Smooth muscle cell (in vitro differentiated cells): ENCODE data around the gene GCN1. TPM values are rescaled to one million over a fixed set of nuclear protein-coding genes. Genes with fewer than 3 reads are reported as not detected.
"Not testable (repeated sequence)": the region's sequence is repeated elsewhere in the genome, so short reads cannot be mapped to it uniquely, and the experiment has no call there.

ENCODE experiments used
- DNase-seq: peaks from one replicate; lab custom pipeline; 2025; ENCODE audit not compliant: unreplicated experiment; lab: John Stamatoyannopoulos, UW
- H2AFZ ChIP-seq: fragments of 200-600 bp; sonication (generic); 2 replicates; pipeline ENCODE4 v1.6.0; 2016; ENCODE audit warnings: antibody characterized with exemption, low read depth, mild to moderate bottlenecking
- H3F3A ChIP-seq: fragments of 200-600 bp; sonication (generic); 2 replicates; pipeline ENCODE4 v1.6.0; 2017; ENCODE audit warnings: antibody characterized with exemption, low read depth
- H3K27ac ChIP-seq: fragments of 200-600 bp; sonication (generic); 2 replicates; pipeline ENCODE4 v1.5.1; 2016; ENCODE audit warnings: low read depth, mild to moderate bottlenecking
- H3K27me3 ChIP-seq: fragments of 200-600 bp; sonication (generic); 2 replicates; pipeline ENCODE4 v1.6.1; 2016; ENCODE audit warnings: low read depth, mild to moderate bottlenecking
- H3K36me3 ChIP-seq: fragments of 200-600 bp; sonication (generic); 2 replicates; pipeline ENCODE4 v1.5.1; 2016; ENCODE audit warnings: low read depth
- H3K4me1 ChIP-seq: fragments of 200-600 bp; sonication (generic); 2 replicates; pipeline ENCODE4 v1.5.1; 2016; ENCODE audit warnings: low read depth
- H3K4me2 ChIP-seq: fragments of 200-600 bp; sonication (generic); 2 replicates; pipeline ENCODE4 v1.6.0; 2016; ENCODE audit warnings: mild to moderate bottlenecking
- H3K4me3 ChIP-seq: fragments of 200-600 bp; sonication (generic); 2 replicates; pipeline ENCODE4 v1.5.1; 2016; ENCODE audit warnings: mild to moderate bottlenecking
- H3K79me2 ChIP-seq: fragments of 200-600 bp; sonication (generic); 2 replicates; pipeline ENCODE4 v1.6.0; 2016; ENCODE audit warnings: low read depth, mild to moderate bottlenecking
- H3K9ac ChIP-seq: fragments of 200-600 bp; sonication (generic); 2 replicates; pipeline ENCODE4 v1.6.0; 2016; ENCODE audit warnings: low read depth
- H3K9me3 ChIP-seq: fragments of 200-600 bp; sonication (generic); replicated peaks from 2 replicates; pipeline ENCODE4 v1.5.1; 2016; ENCODE audit warnings: low read depth
- H4K20me1 ChIP-seq: fragments of 200-600 bp; sonication (generic); 2 replicates; pipeline ENCODE4 v1.6.0; 2016; ENCODE audit warnings: low read depth
- CTCF ChIP-seq: fragments of 200-600 bp; sonication (generic); IDR thresholded peaks from 2 replicates; pipeline ENCODE4 v1.5.1; 2017; ENCODE audit warnings: borderline replicate concordance, mild to moderate bottlenecking, antibody characterized with exemption; ENCODE audit not compliant: insufficient read depth, poor library complexity, severe bottlenecking
- WGBS: methylation state at CpG from one replicate; pipeline ENCODE4 v1.1.7; 2016; ENCODE audit warnings: low lambda C conversion rate; 5-methylcytosine and 5-hydroxymethylcytosine counted together
- polyA plus RNA-seq: library from polyadenylated mRNA; unstranded; fragments of >200 nt; fragmentation: Nextera tagmentation; extraction: Ambion mirVana; gene quantifications from 2 replicates; pipeline ENCODE4 v1.2.1, GENCODE V29; 2016
- total RNA-seq: library from RNA; depleted of rRNA; stranded (reverse); fragments of >200 nt; gene quantifications from 2 replicates; pipeline ENCODE4 v1.2.3, GENCODE V29; 2014

GCN1 gene
- total and polyA plus RNA-seq, 2 experiments from 2014 or later: 31.6 to 44.3 TPM

DNA sequence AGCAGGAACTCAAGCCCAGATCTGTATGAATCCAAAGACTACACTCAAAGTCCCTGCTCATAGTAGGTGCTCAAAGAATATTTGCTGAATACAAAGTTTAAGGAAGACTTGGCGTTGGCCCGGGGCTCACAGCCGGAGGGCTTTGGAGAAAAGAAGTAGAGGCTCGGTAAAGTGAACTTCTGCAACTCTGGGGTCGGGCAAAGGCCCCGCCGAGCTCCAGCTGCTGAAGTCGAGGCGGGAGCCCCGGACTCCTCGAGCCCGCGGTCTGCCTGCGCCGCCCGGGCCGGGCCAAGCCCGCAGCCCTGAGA, 335 bp downstream of the GCN1 start:
- peaks cover 17% of the 10 kb centered on the region for H3K4me1 ChIP-seq
- peaks cover 9% of the 10 kb centered on the region for H3F3A ChIP-seq
- H2AFZ ChIP-seq: peak overlapping the region; percentile 17
- no peak for DNase-seq
- no peaks in the 10 kb centered on the region for H3K9me3 ChIP-seq
- peak overlapping the region; percentile 89 for H3K4me2 ChIP-seq
- peaks cover 52% of the 10 kb centered on the region for H4K20me1 ChIP-seq
- H3K27ac ChIP-seq: peak overlapping the region; percentile 88
- H3K27me3 ChIP-seq: no peaks in the 10 kb centered on the region
- WGBS: 1% methylated on average over 15 of the region's 18 CpGs
- peak overlapping the region; percentile 79 for H3K4me3 ChIP-seq
- peak overlapping the region; percentile 79 for H3K9ac ChIP-seq
- no peak for TF ChIP-seq CTCF
- peaks cover 79% of the 10 kb centered on the region for H3K79me2 ChIP-seq
- H3K36me3 ChIP-seq: peaks cover 3% of the 10 kb centered on the region

DNA sequence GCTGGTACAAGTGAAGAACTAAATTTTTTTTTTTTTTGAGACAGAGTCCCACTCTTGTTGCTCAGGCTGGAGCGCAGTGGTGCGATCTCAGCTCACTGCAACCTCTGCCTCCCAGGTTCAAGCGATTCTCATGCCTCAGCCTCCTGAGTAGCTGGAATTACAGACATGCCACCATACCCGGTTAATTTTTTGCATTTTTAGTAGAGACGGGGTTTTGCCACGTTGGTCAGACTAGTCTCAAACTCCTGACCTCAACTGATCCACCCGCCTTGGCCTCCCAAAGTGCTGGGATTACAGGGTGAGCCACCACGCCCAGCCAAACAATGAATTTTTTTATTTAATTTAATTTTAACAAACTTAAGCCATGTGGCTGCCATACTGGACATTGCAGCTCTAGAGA, 1.2 kb downstream of the GCN1 start:
- not testable (repeated sequence) for H3F3A ChIP-seq, H2AFZ ChIP-seq, H3K9me3 ChIP-seq, H3K27me3 ChIP-seq, DNase-seq, H3K36me3 ChIP-seq
- Histone ChIP-seq H4K20me1 (peaks cover 50% of the 10 kb centered on the region), H3K79me2 (peaks cover 75% of the 10 kb centered on the region), H3K9ac (peak overlapping the region; percentile 79), H3K4me1 (peaks cover 14% of the 10 kb centered on the region), H3K4me2 (peak overlapping the region; percentile 89), H3K27ac (peak overlapping the region; percentile 88), H3K4me3 (peak overlapping the region; percentile 79)
- WGBS: 88% methylated on average over 8 of the region's 8 CpGs

GRCh38 chr12:120190985-120191480, 3.5 kb downstream of the GCN1 start:
- no peak for TF ChIP-seq CTCF
- H3K9me3 ChIP-seq: no peaks in the 10 kb centered on the region
- peaks cover 7% of the 10 kb centered on the region for H3K36me3 ChIP-seq
- no peak overlapping the region for H3K9ac ChIP-seq
- H3K27ac ChIP-seq: no peak overlapping the region
- WGBS: 97% methylated on average over 7 of the region's 7 CpGs
- no peak for DNase-seq
- H3F3A ChIP-seq: no peaks in the 10 kb centered on the region
- no peak overlapping the region for H2AFZ ChIP-seq
- H3K27me3 ChIP-seq: no peaks in the 10 kb centered on the region
- no peak overlapping the region for H3K4me3 ChIP-seq
- peaks cover 62% of the 10 kb centered on the region for H4K20me1 ChIP-seq
- H3K4me1 ChIP-seq: peaks cover 14% of the 10 kb centered on the region
- H3K79me2 ChIP-seq: peaks cover 75% of the 10 kb centered on the region
- H3K4me2 ChIP-seq: no peak overlapping the region

DNA sequence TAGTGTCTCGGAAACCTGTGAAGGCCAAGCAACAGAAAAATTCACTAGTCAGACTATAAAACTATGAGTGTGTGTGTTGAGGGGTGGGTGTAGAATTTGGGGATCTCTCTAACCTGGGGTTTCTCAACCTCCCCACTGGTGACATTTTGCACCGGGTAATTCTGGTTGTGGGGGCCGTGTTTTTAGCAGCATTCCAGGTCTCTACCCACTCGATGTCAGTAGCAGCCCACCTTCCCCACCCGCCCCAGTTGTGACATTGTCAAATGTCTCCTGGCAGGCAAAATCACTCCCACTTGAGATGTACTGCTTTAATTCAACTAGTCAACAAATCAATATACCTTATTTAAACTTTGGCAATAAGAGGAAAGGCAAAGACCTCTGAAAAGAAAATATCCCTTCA, 4.1 kb downstream of the GCN1 start:
- no peak overlapping the region for H3K4me3 ChIP-seq
- no peaks in the 10 kb centered on the region for H3K9me3 ChIP-seq
- no peaks in the 10 kb centered on the region for H3K27me3 ChIP-seq
- H2AFZ ChIP-seq: no peak overlapping the region
- H3K27ac ChIP-seq: no peak overlapping the region
- DNase-seq: no peak
- H3K36me3 ChIP-seq: peaks cover 7% of the 10 kb centered on the region
- no peak for TF ChIP-seq CTCF
- no peak overlapping the region for H3K4me2 ChIP-seq
- H3K9ac ChIP-seq: no peak overlapping the region
- peaks cover 80% of the 10 kb centered on the region for H3K79me2 ChIP-seq
- 100% methylated on average over 5 of the region's 5 CpGs for whole genome bisulfite sequencing
- peaks cover 14% of the 10 kb centered on the region for H3K4me1 ChIP-seq
- H3F3A ChIP-seq: no peaks in the 10 kb centered on the region
- H4K20me1 ChIP-seq: peaks cover 69% of the 10 kb centered on the region
